Activated B cell treated with CpG ODN at 0.5 μM for 24 hours (primary cell): ENCODE measurements around the gene B3GALT6. TPM values are rescaled to one million over a fixed set of nuclear protein-coding genes. Genes with fewer than 3 reads are reported as not detected.

ENCODE experiments used
- ATAC-seq: fragments of 200-7000 bp; cut with Tn5 transposase; one replicate; pipeline ENCODE4 v1.10.0; 2021; ENCODE audit warnings: low read depth, mild to moderate bottlenecking, moderate library complexity
- CTCF ChIA-PET: fragments of 350-600 bp; sonication (Branson Sonifier 250); formaldehyde crosslinking; loops from one replicate; lab custom pipeline; 2021; ENCODE audit warnings: antibody characterized with exemption; lab: Charles Lee
- POLR2A ChIA-PET: fragments of 350-600 bp; sonication (Branson Sonifier 250); formaldehyde crosslinking; loops from one replicate; lab custom pipeline; 2021; ENCODE audit warnings: antibody characterized with exemption; lab: Charles Lee
- DNase-seq: peaks from one replicate; pipeline ENCODE4 v3.0.0; 2022
- H3K27ac Mint-ChIP-seq: one replicate; pipeline ENCODE4 v1.8.0; 2020; ENCODE audit warnings: mixed read lengths
- H3K27me3 Mint-ChIP-seq: one replicate; pipeline ENCODE4 v1.8.0; 2021; ENCODE audit warnings: mixed read lengths
- H3K36me3 Mint-ChIP-seq: one replicate; pipeline ENCODE4 v1.8.0; 2021; ENCODE audit warnings: low read depth, mixed read lengths
- H3K4me1 Mint-ChIP-seq: one replicate; pipeline ENCODE4 v1.8.0; 2021; ENCODE audit warnings: mixed read lengths
- H3K4me3 Mint-ChIP-seq: one replicate; pipeline ENCODE4 v1.8.0; 2020; ENCODE audit warnings: mild to moderate bottlenecking, mixed read lengths
- H3K9me3 Mint-ChIP-seq: one replicate; pipeline ENCODE4 v1.8.0; 2020; ENCODE audit warnings: mixed read lengths
- intact Hi-C: fragments of 100-400 bp; cut with micrococcal nuclease; formaldehyde crosslinking; loops from one replicate; pipeline ENCODE4 v1.15.1; 2024
- total RNA-seq: library from RNA; stranded (reverse); gene quantifications from 2 replicates; pipeline ENCODE4 v1.2.3, GENCODE V29; 2022
- TF ChIP-seq, protein P1 (sequence below): fragments of 200-600 bp; IDR thresholded peaks from one replicate; pipeline ENCODE4 v1.8.0; 2022; ENCODE audit warnings: antibody characterized with exemption, mild to moderate bottlenecking

B3GALT6 gene
- total RNA-seq, 1 donor from 2014 or later: 22.1 TPM

DNA sequence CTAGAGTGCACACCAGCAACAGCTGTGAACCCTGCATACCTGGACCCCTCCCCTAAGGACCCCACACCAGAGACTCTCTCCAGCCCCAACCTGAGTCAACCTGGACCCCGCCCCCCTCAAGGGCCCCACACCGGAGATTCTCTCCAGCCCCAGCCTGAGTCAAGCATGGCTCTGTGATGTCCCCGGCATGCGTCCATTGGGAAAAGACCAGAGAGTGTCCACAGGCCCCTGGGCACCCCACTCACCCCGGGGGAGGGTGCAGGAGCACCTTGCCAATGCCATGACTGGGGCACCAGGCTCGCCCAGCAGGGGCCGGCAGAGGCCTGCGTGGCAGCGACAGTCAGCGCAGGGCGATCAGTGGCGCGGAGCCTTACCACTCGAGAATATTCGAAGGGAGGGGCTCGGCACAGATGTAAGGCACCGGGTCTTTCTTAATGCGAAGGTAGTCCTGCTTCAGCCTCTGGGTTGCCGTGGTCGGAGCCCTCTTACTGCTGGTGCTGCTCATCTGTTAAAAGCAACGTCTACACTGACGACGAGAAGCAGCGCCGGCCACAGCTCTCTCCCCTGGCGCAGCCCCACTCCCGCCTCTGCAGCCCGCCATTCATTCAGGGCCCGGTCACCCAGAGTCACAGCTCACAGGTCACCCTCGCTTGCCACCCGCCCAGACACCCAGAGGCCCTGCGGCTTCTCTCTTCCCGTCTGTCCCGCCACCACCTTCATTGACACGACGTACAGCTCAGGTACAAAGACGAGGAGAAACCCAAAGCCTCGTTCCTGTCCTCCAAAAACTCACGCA lies 35.6 kb downstream of the B3GALT6 start:
- intact Hi-C loops: no loop called here
- no peak for ATAC-seq
- Mint-ChIP-seq H3K4me3 (no peak overlapping the region), H3K4me1 (peaks cover 30% of the 10 kb centered on the region), H3K36me3 (peaks cover 45% of the 10 kb centered on the region), H3K9me3 (no peaks in the 10 kb centered on the region), H3K27me3 (no peaks in the 10 kb centered on the region), H3K27ac (no peak overlapping the region)
- TF ChIP-seq, protein P1, sequence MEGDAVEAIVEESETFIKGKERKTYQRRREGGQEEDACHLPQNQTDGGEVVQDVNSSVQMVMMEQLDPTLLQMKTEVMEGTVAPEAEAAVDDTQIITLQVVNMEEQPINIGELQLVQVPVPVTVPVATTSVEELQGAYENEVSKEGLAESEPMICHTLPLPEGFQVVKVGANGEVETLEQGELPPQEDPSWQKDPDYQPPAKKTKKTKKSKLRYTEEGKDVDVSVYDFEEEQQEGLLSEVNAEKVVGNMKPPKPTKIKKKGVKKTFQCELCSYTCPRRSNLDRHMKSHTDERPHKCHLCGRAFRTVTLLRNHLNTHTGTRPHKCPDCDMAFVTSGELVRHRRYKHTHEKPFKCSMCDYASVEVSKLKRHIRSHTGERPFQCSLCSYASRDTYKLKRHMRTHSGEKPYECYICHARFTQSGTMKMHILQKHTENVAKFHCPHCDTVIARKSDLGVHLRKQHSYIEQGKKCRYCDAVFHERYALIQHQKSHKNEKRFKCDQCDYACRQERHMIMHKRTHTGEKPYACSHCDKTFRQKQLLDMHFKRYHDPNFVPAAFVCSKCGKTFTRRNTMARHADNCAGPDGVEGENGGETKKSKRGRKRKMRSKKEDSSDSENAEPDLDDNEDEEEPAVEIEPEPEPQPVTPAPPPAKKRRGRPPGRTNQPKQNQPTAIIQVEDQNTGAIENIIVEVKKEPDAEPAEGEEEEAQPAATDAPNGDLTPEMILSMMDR: no peak
- POLR2A ChIA-PET: interaction anchor here (0.5 kb wide), 1 partner anchor 97 kb away, joined by 7 read pairs; no protein-coding TSS in a partner anchor
- no peak for DNase-seq
- CTCF ChIA-PET: no interaction called here

GRCh38 chr1:1268284-1268682 lies 36.2 kb downstream of the B3GALT6 start:
- CTCF ChIA-PET: no interaction called here
- no peaks in the 10 kb centered on the region for H3K9me3 Mint-ChIP-seq
- no peaks in the 10 kb centered on the region for H3K27me3 Mint-ChIP-seq
- H3K4me3 Mint-ChIP-seq: no peak overlapping the region
- POLR2A ChIA-PET: interaction anchor here (0.5 to 0.6 kb wide), 2 partner anchors 28 to 98 kb away, joined by 5 to 7 read pairs; no protein-coding TSS in a partner anchor
- DNase-seq: no peak
- peaks cover 36% of the 10 kb centered on the region for H3K4me1 Mint-ChIP-seq
- intact Hi-C loops: no loop called here
- no peak for ATAC-seq
- peaks cover 41% of the 10 kb centered on the region for H3K36me3 Mint-ChIP-seq
- TF ChIP-seq, protein P1: no peak
- H3K27ac Mint-ChIP-seq: no peak overlapping the region

GRCh38 chr1:1270813-1271212 lies 38.8 kb downstream of the B3GALT6 start:
- ChIA-PET POLR2A (interaction anchor here (1.5 kb wide), 1 partner anchor 20 kb away, joined by 5 read pairs; no protein-coding TSS in a partner anchor), CTCF (no interaction called here)
- TF ChIP-seq, protein P1: no peak
- Mint-ChIP-seq H3K36me3 (peaks cover 29% of the 10 kb centered on the region), H3K4me1 (peaks cover 38% of the 10 kb centered on the region), H3K27me3 (no peaks in the 10 kb centered on the region), H3K27ac (no peak overlapping the region), H3K9me3 (no peaks in the 10 kb centered on the region), H3K4me3 (peak overlapping the region; percentile 70)
- intact Hi-C loops: loop anchor here (5.0 kb wide), 2 partner anchors 36 to 259 kb away; partner anchors contain the start of genes ACAP3, ISG15 and PUSL1
- ATAC-seq: no peak
- DNase-seq: no peak

GRCh38 chr1:1272341-1273208 lies 40.5 kb downstream of the B3GALT6 start:
- intact Hi-C loops: loop anchor here (1.0 to 5.0 kb wide), 4 partner anchors 35 to 260 kb away; partner anchors contain the start of genes ACAP3, C1orf159, ISG15 and MRPL20
- Mint-ChIP-seq H3K9me3 (no peaks in the 10 kb centered on the region), H3K36me3 (peaks cover 19% of the 10 kb centered on the region), H3K4me1 (peaks cover 38% of the 10 kb centered on the region), H3K27ac (peak overlapping the region; percentile 70), H3K4me3 (peak overlapping the region; percentile 87), H3K27me3 (no peaks in the 10 kb centered on the region)
- TF ChIP-seq, protein P1: no peak
- ATAC-seq (no peak), DNase-seq (no peak)
- ChIA-PET CTCF (no interaction called here), POLR2A (interaction anchor here (0.6 to 1.5 kb wide), 4 partner anchors 22 to 262 kb away, joined by 3 to 11 read pairs (median 6); no protein-coding TSS in a partner anchor)
